Activated CD8-positive, alpha-beta memory T cell treated with anti-CD3 and anti-CD28 coated beads, Interleukin-2, amount 50 U/mL, for 4 hours (primary cell): ENCODE results near the gene SYMPK.
"Not testable (repeated sequence)": the region's sequence is repeated elsewhere in the genome, so short reads cannot be mapped to it uniquely, and the experiment has no call there.

Experiments
- DNase-seq: peaks from one replicate; pipeline ENCODE4 v3.0.0-alpha.2; 2020

Gene SYMPK

DNA sequence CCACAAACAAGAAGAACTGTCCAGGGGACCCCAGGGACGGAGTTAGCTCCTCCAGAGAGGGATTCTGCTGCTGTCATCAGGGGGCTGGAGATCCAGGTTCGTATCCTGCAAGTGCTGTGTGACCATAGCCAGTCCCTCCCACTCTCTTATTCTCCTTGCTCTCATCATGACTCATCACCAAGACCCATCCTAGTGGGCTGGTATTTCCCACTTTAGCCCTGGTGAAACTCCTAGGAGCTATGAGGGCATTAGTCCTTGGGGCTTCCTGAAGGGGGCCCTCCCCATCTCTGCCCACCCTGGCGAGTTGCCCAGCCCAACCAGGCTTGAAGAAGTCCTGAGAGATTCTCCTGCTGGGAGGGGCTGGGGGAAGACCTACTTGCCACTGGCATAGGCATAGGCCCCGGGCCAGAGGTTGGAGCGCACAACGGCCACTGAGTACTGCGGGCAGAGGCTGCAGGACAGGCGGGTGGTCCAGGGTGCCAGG, 62.8 kb downstream of the SYMPK start:
- no peak for DNase-seq

DNA sequence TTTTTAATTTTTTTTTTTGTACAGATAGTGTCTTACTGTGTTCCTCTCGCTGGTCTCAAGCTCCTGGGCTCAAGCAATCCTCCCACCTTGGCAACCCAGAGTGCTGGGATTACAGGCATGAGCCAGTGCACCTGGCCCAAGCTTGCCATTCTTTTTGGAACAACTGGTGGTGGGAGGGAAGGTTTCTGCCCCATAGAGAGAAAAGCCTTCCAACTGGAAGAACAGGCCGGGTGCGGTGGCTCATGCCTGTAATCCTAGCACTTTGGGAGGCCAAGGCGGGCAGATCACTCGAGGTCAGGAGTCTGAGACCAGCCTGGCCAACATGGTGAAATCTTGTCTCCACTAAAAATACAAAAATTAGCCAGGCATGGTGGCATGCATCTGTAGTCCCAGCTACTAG, 63.4 kb downstream of the SYMPK start:
- DNase-seq, result not testable (repeated sequence)

DNA sequence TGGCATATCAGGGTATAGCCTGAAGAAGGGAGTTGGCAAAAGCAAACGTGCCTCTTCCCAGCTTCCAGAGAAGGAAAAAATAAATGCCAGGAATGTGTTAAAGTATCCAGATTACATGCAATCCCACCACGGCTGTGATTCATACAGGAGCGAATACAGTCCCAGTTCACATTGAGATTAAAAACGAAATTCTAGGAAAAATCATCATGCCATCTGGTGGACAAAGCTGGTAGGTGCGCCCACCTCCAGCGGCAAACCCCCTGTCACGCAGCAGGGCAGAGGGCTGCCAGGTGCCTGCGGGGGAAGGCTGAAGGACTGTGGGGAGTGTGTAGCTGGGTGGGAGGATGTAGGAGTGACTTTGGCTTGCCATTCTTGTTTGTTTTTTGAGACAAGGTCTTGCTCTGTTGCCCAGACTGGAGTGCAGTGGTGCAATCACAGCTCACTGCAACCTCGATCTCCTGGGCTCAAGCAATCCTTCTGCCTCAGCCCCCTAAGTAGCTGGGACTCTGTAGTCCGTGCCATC, 63.9 kb downstream of the SYMPK start:
- DNase-seq, result peak; percentile 66

DNA sequence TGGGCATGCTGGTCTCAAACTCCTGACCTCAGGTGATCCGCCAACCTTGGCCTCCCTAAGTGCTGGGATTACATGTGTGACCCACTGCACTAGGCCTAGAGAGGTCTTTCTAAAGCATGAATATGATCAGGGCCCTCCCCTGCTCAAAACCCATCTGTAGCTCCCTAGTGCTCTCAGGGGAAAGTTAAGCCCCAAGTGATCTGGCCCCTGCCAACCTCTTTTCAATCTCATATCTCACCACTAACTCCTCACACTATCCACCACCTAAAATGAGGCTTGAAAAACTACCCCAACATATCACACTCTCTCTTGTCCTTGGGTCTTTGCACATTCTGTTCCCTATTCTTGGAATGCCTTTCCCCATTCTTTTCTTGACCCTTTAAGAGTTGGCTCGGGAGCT, 68.3 kb downstream of the SYMPK start:
- no peak for DNase-seq

DNA sequence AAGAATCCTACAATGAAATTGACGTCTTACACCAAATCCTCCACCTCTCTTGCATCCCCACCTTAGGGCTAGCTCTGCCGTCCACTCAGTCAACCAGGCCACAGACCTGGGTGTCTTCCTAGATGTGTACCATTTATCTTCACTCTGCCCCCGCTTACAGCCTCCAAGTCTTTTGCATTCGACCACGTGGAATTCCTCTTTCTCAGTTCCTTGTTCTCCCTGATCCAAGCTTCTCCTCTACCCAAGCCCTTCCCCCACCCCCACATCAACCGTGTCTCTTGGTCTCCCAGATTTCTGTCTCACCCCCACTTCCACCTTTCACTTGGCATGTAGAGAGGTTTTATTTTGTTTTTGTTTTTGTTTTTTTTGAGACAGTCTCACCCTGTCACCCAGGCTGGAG, 69.1 kb downstream of the SYMPK start:
- no peak for DNase-seq

DNA sequence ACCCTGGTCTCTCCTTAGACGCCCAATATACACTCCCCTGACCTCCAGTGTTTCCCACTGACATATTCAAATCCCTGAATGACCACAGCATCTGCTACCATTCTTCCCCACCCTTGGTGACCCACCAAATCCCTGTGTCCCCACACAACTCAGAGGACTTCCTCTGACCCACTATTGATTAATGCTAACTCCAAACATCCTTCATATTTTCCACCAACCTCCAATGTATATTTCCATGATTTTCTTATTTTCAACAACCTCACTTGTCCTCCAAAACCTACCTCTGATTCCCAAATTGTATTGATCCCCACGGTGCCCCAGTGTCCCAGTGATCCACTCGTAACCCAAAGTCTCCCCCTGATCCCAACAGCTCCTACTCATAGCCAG, 69.8 kb downstream of the SYMPK start:
- no peak for DNase-seq

DNA sequence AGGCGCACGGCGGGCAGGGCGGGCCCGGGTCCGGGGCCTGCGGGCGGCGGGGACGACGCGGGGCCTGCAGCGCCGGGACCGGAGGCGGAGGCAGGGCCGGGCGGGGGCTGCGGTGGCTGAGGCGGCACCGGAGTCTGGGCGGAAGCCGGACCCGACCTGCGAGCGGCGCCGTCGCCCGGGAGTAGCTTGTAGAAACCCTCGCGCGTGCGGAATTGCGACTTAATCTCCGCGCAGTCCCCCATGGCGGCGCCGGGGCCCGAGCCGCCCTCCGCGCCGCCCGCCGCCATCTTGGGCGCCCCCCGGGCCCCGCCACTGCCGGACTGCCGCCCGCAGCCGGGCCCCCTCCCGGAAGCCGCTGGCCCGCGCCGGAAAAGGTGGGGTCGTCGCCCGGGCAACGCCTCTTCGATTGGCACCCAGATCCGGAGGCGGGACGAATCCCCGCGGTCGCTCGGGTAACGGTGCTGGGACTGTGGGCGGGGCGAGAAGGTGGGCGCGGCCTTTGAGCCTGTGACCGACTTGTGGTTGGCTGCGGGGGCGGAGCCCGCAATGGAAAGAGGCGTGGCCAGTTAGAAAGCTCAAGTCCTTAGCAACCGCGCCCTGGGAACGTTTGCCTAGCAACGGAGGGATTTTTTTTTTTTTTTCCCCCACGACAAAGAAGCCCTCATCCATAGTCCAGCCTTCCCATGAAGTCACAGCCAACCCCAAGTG, 70.3 kb downstream of the SYMPK start, which contains the start of gene DMWD:
DMWD (minus strand) TSS at position 376 of the 708 bp plus-strand sequence; CDS start at position 287, 89 bp downstream.
- DNase-seq, result peak; percentile 100

DNA sequence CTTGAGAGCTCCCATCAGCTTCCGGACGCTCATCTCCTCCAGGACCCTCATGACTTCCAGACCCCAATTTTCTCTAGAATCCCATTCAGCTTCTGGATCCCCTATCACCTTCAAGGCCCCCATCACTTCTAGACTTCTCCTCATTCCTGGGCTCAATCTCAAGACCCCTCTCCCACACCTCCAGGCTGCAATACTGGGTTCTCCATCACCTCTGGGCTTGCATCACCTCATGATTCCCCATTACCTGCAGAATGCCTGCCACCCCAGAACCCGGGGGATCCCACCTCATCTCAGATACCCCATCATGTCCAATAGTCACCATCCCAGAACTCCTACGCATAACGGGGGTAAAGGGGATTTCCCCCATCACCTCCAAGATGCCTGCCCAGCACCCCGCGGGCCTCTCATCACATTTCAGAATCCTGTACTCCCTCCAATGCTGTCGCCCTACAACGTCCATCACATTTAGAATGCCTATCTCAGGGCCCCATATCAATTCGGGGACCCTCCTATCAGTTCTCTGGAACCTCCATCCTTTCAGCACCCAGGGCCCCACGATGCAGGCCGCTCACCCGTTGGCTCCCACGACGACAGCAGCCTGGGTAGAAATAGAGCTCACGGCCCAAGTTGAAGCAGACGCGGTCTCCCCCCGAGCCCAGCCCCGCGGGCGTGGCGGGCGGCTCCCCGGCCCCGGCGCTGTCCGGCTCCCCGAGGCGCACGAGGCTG, 71.0 kb downstream of the SYMPK start:
- DNase-seq, result no peak

DNA sequence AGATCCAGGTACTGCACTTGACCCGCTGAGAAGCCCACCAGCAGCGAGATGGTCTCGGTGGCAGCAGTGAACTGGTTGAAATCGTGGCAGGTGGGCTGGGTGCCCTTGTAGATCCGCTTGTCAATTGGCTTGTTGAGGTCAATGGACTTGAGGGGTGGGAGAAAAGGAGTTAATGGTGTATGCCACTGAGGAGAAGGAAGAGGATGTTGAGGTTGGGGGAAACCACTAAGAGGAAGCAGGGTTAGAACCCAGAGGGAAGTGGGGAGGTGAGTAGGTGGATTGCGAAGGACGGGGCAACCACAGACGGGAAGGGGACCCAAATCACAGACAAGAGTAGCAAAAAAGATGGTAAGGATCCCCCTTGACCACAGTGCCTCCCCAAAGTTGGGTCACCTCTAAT, 72.0 kb downstream of the SYMPK start:
- DNase-seq, result no peak

DNA sequence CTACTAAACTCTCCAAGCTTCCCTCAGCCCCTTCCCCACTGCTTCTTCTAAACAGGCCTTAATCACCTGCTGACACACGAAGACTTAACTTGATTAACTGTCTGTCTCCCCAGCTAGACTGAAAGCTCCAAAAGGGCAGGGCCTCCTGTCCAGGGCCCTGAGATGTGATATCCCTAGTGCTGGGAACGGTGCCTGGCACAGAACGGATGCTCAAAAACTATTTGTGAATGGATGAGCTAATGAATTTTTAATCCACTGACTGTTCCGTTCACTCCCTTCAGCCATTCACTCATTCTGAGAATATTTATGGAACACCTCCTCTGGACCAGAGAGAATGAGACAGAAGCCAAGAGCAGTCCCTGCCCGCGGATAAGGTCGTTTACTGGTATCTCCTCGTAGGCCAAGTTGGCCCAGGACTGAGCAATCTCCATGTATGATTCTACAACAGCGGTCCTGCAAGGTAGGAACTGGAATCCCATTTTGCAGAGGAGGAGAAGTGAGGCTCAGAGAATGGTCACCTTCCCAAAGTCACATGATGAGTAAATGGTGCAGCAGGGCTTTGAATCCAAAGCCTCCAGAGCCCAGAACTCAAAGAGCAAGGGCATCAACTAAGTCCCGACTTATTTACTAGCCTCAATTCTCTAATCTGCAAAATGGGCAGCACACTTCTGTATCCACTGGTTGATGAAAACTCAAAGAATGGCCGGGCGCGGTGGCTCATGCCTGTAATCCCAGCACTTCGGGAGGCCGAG, 73.7 kb downstream of the SYMPK start:
- no peak for DNase-seq

DNA sequence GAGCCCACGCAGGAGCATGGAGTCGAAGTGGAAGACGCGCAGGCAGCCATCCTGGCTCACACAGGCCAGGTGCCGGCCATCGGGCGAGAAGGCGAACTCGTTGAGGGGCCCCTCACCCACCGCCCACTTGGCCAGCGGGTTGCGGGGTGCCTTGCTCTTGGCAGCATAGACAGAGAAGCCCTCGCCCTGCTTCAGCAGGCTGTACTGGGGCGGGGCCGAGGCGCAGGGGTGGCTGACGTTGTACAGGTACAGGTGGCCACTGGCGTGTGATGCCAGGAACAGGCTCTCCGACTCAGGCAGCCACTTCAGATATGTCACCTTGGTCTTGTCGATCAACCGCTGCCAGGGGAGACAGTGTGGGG, 76.4 kb downstream of the SYMPK start:
- DNase-seq, result no peak

DNA sequence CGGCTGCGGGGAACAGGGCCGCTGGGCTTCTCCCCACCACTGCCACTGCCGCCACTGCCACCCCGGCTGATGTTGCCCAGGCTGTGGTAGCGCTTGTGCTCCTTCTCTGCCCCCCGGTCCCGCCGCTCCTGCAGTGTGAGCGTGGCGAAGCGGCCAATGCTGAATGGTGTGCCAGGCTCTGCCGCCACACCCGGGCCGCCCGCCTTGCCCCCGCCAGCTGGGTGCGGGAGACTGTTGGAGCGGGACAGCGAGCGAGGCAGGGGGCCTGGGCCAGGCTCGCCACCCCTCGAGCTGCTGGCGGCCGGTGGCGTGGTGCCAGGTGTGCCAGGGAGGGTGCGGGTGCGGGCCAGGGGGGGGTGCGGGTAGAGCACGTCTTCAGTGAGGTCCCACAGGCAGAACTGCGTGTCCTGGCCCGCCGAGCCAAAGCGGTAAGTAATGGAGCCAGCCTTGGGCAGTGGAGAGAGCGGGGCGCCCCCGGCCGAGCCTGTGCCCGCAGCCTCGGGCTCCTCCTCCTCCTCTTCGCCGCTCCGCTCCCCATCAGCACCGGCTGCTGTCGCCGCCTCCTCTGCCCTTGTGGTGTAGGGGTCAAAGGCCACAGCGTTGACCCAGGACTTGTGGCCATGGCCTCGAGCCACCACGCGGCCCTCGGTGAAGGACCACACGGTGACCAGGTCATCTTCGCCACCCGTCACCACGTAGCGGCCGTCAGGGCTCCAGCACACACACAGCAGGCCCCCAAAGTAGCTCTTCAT, 77.0 kb downstream of the SYMPK start:
- DNase-seq, result no peak

DNA sequence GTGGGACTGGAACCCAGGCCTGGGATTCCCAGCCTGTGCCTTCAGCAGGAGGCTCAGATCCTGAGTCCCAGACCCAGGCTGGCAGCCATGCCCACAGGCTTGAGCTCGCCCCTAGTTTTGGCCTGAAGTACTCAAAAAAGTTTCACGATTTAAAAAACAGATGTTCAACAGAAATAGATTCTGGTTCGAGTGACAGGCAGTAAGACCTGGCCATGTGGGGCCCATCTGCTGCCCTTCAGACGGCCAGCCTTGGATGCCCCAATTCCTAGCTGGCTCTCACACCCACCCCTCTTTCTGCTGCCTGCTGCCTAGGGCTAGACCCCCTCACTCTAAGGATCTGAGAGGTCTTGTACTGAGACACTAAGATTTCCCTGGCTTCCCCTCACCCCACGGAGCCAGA, 77.8 kb downstream of the SYMPK start:
- DNase-seq, result no peak

DNA sequence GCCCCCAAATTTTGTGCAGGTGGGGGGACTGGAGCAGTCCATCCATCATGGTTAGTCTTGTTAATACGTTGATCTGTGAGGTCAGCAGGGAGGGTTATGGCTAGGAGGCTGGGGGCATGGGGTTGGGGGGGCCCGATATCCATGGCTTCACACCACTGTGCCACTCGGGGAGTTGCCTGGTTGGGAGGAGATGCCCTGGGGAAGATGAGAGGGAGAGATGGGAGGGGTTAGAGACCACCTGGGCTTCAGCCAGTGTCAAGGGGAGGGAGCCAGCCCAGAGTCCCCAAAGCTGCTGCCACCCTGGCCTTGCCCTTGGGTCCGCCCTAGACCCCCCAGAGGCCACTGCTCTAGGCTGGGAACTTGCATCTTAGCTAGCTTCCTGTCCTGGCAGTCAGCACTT, 78.9 kb downstream of the SYMPK start:
- DNase-seq, result no peak

DNA sequence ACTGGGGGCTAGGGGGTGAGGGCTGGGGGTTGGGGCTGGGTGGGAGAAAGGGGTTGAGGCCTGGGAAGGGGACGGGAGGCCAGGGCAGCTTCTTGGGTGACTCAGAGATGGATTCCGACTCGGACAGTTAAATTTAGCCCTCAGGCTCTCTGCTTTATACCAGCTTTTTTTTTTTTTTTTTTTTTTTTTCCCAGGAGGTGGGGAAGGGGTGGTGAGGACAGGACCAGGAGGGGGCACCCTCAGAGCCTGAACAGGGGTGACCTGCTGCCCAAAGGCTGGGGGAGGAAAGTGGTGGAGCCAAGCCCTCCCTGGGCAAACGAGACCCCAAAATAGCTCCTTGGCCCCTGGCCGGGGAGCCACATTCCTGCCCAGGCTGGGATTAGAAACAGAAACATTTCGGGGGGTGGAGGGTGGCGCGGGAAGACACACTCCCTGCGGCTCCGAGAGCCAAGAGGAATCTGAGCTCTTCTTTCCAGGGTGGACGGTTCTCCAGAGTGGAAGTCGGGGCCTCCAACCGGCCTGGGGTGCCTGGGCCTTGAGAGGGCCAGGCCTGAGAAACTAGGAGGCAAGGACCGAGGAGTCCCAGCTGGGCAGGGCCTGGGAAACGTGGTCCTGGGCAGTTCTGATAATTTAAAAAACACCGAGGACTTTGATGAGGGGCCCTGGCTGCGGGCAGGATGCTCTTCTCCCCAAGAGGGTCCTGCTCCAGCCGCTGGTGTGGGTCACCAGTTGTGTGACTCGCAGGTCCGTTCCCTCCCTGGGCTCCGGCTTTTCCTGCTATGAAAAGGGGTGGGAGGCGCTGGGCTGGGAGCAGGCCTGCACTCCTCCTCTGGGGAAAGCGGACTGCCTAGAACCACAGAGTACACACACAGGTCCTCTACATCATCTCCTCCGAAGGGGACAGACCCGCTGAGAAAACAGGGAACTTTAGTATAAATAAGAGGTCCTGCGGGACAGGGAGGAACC, 79.8 kb downstream of the SYMPK start:
- no peak for DNase-seq

DNA sequence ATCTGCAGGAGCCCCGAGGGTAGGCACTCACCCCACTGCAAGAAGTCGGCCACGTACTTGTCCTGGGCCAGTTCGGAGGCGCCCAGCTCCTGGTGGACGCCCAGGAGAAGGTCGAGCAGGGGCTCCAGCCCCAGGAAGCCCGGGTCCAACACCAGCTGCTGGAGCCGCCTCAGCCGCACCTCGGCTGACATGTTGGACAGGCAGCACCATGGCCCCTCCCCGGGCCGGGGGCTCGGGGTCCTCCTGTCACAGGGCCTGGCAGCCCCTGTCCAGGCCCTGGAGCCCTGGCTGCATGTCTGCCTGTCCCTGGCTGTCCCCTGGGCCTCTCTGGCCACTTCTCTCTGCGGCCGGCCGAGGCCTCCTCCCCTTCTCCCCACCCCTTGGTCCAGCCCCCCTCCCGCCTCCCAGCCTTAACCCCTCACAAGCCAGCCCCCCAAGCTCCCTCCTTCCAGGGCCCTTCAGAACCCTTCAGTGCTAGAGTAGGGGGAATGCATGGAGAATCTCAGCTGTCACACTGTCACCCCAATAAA, 80.7 kb downstream of the SYMPK start, which contains the start of gene DMPK:
DMPK (minus strand) TSS at position 329 of the 530 bp plus-strand sequence; CDS start at position 191, 138 bp downstream.
- no peak for DNase-seq

DNA sequence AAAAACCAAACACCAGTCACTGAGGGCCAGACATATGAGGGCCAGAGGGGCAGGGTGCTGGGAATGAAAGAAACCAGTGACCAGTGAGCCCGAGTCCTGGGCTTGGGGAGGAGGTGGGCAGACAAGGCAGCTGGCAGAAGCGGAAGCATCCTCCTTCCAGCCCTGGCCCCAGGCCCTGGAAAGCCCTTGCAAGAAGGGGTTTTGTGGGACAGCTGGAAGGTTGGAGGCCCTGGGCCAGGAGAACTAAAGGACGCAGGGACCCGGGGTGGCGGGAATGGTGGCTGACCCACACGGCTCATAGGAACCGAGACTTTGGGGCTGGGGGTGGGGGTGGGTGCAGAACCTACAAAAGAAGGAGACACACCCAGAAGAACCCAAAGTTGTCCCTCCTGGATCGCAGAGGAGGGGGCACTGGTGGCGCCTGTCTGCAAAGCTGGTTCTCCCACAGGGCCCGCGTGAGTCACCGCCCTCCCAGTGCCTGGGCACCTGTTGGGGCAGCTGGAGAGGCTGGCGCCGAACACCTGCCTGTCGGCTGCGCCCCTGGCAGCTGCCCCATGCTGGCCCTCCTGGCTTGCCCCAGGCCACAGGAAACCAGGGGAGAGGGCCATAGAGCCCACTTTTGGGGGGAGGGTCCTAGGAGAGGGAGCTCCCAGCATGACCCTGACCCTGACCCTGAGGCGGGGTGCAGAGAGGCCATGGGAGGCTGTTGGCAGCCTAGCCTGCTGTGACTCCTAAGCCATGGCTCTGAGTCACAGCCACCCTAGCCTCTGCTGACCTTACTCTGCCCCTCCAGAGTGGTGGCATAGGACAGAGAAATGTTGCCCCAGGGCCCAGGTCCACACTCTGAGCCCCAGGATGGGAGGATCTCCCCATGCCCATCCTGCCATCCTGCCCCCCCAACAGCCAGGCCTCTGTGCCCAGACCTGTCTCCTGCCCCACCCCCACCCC, 81.5 kb downstream of the SYMPK start:
- no peak for DNase-seq

DNA sequence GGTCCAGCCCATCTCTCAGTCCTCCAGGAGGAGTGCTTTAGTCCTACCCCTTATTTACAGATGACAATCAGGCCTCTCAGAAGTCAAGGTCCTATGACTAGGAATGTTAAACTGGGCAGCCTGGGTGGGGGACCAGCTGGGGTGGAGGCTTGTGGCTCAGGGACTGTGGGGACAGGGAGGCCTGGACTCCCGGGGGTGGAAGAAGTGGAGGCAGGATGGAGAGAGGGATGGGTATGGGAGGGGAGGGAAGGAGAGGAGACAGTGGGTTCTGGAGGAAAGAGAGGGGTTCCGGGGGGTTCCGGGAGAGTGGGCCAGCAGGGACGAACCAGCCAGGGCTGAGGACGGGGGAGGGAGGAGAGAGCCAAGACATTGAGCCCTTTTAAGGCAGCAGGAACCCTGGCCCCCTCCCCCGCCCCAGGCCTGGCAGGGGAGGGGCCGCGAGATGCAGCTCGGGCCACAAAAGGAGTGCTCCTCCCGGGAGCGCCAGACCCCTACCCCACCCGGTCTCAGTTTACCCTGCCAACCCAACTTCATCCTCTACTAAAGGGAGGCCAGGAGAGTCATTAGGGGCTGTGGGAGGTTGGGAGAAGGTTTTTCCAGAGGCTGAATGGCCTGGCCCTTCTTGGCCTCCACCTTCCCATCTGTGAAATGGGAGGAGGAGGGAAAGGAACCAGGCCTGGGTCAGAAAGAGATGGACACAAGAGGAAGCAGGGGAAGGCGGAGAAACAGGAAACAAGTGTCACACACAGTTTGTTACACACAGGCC, 82.3 kb downstream of the SYMPK start:
- no peak for DNase-seq

DNA sequence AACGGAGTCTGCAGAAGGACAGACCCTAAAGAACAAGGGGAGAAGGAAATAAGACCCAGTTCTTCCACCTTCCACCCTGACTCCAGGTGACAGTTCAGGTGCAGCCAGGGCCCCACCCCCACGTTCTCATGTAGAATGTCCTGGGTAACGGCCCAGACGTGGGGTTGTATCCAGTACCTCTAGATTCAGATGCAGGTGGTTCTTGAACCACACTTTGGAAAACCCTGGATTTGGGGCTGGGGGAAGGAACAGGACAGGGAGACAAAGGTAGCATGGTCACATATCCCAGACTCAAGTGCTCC, 82.8 kb downstream of the SYMPK start:
- DNase-seq, result no peak
